Measurements from ENCODE around the gene LRRC74B.
"Not testable (repeated sequence)": the region's sequence is repeated elsewhere in the genome, so short reads cannot be mapped to it uniquely, and the experiment has no call there.

Gene LRRC74B

GRCh38 chr22:21000987-21001600 lies 44.7 kb upstream of the LRRC74B start:
- H3K9ac ChIP-seq, result peak overlapping the region; percentile 92
- H3K4me2 ChIP-seq, result peak overlapping the region; percentile 69
- peak overlapping the region; percentile 52 for H3K4me3 ChIP-seq (IDR thresholded peaks at IDR 0.05; ENCODE audit: insufficient read depth, low read depth, low read length)
- no peaks in the 10 kb centered on the region for H3K27me3 ChIP-seq (ENCODE audit: insufficient read depth, low read depth)
- H3K36me3 ChIP-seq (ENCODE audit: insufficient read depth), result no peaks in the 10 kb centered on the region
- H3K4me1 ChIP-seq (ENCODE audit: low read depth, poor library complexity, severe bottlenecking), result peaks cover 18% of the 10 kb centered on the region
- H4K20me1 ChIP-seq (ENCODE audit: insufficient read depth), result no peaks in the 10 kb centered on the region
- peaks cover 23% of the 10 kb centered on the region; the same call in 1 of the 2 replicates for H3K79me2 ChIP-seq (ENCODE audit: insufficient read depth, low read depth)
- H3K27ac ChIP-seq, result peak overlapping the region; percentile 94
- peak overlapping the region; percentile 87 for H2AFZ ChIP-seq (ENCODE audit: low read depth)
- TF ChIP-seq CTCF (conservative IDR thresholded peaks at IDR 0.05; ENCODE audit: low read depth, low read length), result no peak

- peak within 1 kb of the TSS; percentile 87 for H2AFZ ChIP-seq (ENCODE audit: low read depth)
- peak within 1 kb of the TSS; percentile 99 for H3K4me2 ChIP-seq
- H3K27me3 ChIP-seq (ENCODE audit: insufficient read depth, low read depth), result no peaks in the 10 kb centered on the region
- H3K79me2 ChIP-seq (ENCODE audit: insufficient read depth, low read depth), result peaks cover 23% of the 10 kb centered on the region; the same call in 1 of the 2 replicates
- TF ChIP-seq CTCF (conservative IDR thresholded peaks at IDR 0.05; ENCODE audit: low read depth, low read length), result no peak
- H3K4me3 ChIP-seq (IDR thresholded peaks at IDR 0.05; ENCODE audit: insufficient read depth, low read depth, low read length), result peak within 1 kb of the TSS; percentile 52
- no peaks in the 10 kb centered on the region for H3K36me3 ChIP-seq (ENCODE audit: insufficient read depth)
- H3K9ac ChIP-seq, result peak within 1 kb of the TSS; percentile 92
- H4K20me1 ChIP-seq (ENCODE audit: insufficient read depth), result no peaks in the 10 kb centered on the region
- H3K4me1 ChIP-seq (ENCODE audit: low read depth, poor library complexity, severe bottlenecking), result peaks cover 18% of the 10 kb centered on the region
- peak within 1 kb of the TSS; percentile 94 for H3K27ac ChIP-seq
Measured at GRCh38 chr22:21001601-21002325, 44.0 kb upstream of the LRRC74B start, which contains the start of gene THAP7. THAP7 (minus strand) TSS chr22:21002118; CDS start chr22:21001911, 207 bp downstream.

- no peak overlapping the region for H3K9ac ChIP-seq
Measured at GRCh38 chr22:21003782-21004181, 42.0 kb upstream of the LRRC74B start.

GRCh38 chr22:21009208-21009607 lies 36.5 kb upstream of the LRRC74B start:
- H3K4me3 ChIP-seq (IDR thresholded peaks at IDR 0.05; ENCODE audit: insufficient read depth, low read depth, low read length); H3K4me2 ChIP-seq; H3K9ac ChIP-seq; H3K79me2 ChIP-seq (ENCODE audit: insufficient read depth, low read depth); H2AFZ ChIP-seq (ENCODE audit: low read depth); H4K20me1 ChIP-seq (ENCODE audit: insufficient read depth); H3K27ac ChIP-seq; H3K4me1 ChIP-seq (ENCODE audit: low read depth, poor library complexity, severe bottlenecking); H3K36me3 ChIP-seq (ENCODE audit: insufficient read depth): not testable (repeated sequence)
- peaks cover 12% of the 10 kb centered on the region; the same call in 1 of the 2 replicates for H3K27me3 ChIP-seq (ENCODE audit: insufficient read depth, low read depth)

More at GRCh38 chr22:21003782-21004181, 42.0 kb upstream of the LRRC74B start:
- Histone ChIP-seq H4K20me1 (ENCODE audit: insufficient read depth) (no peaks in the 10 kb centered on the region), H3K36me3 (ENCODE audit: insufficient read depth) (no peaks in the 10 kb centered on the region), H3K79me2 (ENCODE audit: insufficient read depth, low read depth) (peaks cover 23% of the 10 kb centered on the region; the same call in 1 of the 2 replicates), H3K4me3 (IDR thresholded peaks at IDR 0.05; ENCODE audit: insufficient read depth, low read depth, low read length) (no peak overlapping the region), H3K27me3 (ENCODE audit: insufficient read depth, low read depth) (peaks cover 3% of the 10 kb centered on the region; the same call in 1 of the 2 replicates), H3K27ac (no peak overlapping the region), H3K4me1 (ENCODE audit: low read depth, poor library complexity, severe bottlenecking) (peaks cover 18% of the 10 kb centered on the region), H3K4me2 (peak overlapping the region; percentile 99; the same call in 1 of the 2 replicates), H2AFZ (ENCODE audit: low read depth) (no peak overlapping the region)
- no peak for TF ChIP-seq CTCF (conservative IDR thresholded peaks at IDR 0.05; ENCODE audit: low read depth, low read length)
